Spleen (tissue), 7 donors: ENCODE data around the gene OR52D1.

Experiments used
- POLR2AphosphoS5 ChIP-seq, 3 donors: sonication (generic); formaldehyde crosslinking; IDR thresholded peaks; one replicate each; pipeline ENCODE4 v1.5.1; 2017; ENCODE audit warnings: antibody characterized with exemption in 3 of 3
- TF ChIP-seq, protein P1 (sequence below), 11 experiments: fragments of 200-600 bp in 7 of 11; fragments of 450-650 bp in 4 of 11; sonication (generic) in 4 of 11; IDR thresholded peaks in 8 of 11; conservative IDR thresholded peaks in 3 of 11; 1 replicate in 7 of 11; 2 replicates in 4 of 11; pipeline versions ENCODE4 v1.4.0 to v1.8.0; 2016 to 2021; ENCODE audit warnings: antibody characterized with exemption in 11 of 11, inconsistent platforms in 4 of 11, mild to moderate bottlenecking in 1 of 11
- donor health status: DM: no; HTN: no; CAD: no; lungs with moderate emphysema.
- donor health status: DM: no; HTN: no; CAD: no.
- donor health status: DM: no; HTN: no; CAD: no.

DNA sequence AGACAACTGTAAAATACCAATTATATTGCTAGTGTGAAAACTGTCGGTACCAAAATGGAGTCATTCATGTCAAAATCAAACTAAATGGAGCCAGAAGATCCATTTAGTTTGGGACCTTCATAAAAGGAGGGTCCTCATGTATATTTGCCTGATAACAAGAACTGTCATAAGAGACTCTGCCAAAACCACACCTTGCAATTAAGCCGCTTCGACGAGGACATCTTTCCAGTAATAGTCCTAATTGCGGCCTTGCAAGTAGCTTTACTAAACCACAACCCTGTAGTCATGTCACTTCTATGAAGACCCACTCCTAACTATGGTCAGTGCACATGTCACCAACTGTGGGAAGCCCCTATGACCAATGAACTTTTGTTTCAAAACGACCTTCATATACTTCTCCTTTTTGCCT is 11.9 kb downstream of the OR52D1 start:
- TF ChIP-seq, protein P1, sequence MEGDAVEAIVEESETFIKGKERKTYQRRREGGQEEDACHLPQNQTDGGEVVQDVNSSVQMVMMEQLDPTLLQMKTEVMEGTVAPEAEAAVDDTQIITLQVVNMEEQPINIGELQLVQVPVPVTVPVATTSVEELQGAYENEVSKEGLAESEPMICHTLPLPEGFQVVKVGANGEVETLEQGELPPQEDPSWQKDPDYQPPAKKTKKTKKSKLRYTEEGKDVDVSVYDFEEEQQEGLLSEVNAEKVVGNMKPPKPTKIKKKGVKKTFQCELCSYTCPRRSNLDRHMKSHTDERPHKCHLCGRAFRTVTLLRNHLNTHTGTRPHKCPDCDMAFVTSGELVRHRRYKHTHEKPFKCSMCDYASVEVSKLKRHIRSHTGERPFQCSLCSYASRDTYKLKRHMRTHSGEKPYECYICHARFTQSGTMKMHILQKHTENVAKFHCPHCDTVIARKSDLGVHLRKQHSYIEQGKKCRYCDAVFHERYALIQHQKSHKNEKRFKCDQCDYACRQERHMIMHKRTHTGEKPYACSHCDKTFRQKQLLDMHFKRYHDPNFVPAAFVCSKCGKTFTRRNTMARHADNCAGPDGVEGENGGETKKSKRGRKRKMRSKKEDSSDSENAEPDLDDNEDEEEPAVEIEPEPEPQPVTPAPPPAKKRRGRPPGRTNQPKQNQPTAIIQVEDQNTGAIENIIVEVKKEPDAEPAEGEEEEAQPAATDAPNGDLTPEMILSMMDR (IDR thresholded peaks at IDR 0.05 in 8 of 11, conservative IDR thresholded peaks at IDR 0.05 in 3 of 11) = no peak
- TF ChIP-seq POLR2AphosphoS5 (IDR thresholded peaks at IDR 0.05) = no peak
